ENCODE results near the gene ZXDC.

DNA sequence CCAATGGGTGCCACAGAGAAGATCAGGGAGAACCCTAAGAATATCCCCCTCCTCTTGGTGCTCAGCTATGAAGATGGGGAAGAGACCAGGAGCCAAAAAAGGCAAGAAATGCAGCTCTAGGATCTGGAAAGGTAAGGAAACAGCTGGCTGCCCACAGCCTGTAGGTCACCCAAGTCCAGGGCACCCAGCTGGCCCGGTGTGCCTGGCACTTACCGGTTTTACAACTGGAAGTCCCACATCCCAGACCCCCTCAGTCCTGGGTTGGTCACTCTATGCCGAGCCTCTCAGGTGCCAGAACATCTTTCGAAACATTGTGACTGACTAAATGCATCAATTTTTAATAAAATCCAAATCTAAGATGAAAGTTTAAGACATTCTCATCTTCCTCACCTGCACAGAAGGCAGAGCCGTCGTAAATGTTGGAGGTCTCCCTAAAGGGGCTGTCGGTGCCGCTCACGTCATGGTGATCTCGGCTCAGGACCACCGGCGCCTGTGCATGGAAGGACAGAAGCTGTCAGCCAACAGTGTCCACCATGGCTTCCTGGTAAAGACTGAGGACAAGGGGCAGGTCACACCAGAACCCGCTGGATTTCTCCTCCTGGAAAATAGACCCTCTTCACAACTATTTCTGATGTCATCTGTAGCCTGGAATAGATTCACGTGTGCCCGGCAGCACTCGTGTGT, 13.3 kb upstream of the ZXDC start:
- TF ChIP-seq, protein P1, sequence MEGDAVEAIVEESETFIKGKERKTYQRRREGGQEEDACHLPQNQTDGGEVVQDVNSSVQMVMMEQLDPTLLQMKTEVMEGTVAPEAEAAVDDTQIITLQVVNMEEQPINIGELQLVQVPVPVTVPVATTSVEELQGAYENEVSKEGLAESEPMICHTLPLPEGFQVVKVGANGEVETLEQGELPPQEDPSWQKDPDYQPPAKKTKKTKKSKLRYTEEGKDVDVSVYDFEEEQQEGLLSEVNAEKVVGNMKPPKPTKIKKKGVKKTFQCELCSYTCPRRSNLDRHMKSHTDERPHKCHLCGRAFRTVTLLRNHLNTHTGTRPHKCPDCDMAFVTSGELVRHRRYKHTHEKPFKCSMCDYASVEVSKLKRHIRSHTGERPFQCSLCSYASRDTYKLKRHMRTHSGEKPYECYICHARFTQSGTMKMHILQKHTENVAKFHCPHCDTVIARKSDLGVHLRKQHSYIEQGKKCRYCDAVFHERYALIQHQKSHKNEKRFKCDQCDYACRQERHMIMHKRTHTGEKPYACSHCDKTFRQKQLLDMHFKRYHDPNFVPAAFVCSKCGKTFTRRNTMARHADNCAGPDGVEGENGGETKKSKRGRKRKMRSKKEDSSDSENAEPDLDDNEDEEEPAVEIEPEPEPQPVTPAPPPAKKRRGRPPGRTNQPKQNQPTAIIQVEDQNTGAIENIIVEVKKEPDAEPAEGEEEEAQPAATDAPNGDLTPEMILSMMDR (IDR thresholded peaks at IDR 0.05): no peak
- TF ChIP-seq POLR2A (IDR thresholded peaks at IDR 0.05): no peak

Data from ovary (tissue), 3 donors.